ENCODE results near the gene NDST4. TPM values are rescaled to one million over a fixed set of nuclear protein-coding genes. Genes with fewer than 3 reads are reported as not detected.

Gene NDST4
- total and polyA plus RNA-seq, 10 donors = 0.06 to 7.7 (median 1.3) TPM; not detected in 2

DNA sequence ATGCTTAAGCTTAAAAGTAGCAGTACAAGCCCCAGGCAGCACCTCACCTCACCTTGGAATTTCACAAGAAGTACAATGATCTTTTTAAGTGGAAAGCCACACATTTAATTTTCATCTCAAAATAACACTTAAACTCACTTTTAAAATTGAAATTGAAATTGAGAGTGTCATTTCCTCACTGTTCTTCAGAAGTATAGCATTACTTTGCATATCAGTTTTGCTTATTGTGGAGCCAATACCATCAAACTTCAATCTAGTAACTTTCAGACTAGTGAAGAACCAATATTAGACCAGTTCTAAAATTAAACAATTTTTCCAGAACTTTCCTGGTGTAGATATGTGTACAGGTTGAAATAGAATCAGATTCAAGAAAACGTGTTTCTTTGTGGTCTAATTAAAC lies 242.4 kb downstream of the NDST4 start:
- Histone ChIP-seq H3K4me1 (no peaks in the 10 kb centered on the region), H3K4me3 (no peak overlapping the region), H3K36me3 (no peaks in the 10 kb centered on the region), H3K9me3 (no peaks in the 10 kb centered on the region), H3K27ac (no peak overlapping the region), H3K27me3 (replicated peaks in 1 of 7) (no peaks in the 10 kb centered on the region)
- WGBS, 5 donors = 52 to 79% (median 59%) methylated on average over 1 of the region's 1 CpG
- intact Hi-C loops (cut with DNase I; ENCODE audit: low total_unique reads) = no loop called here
- TF ChIP-seq POLR2AphosphoS5 (IDR thresholded peaks at IDR 0.05) = no peak
- TF ChIP-seq, protein P1, sequence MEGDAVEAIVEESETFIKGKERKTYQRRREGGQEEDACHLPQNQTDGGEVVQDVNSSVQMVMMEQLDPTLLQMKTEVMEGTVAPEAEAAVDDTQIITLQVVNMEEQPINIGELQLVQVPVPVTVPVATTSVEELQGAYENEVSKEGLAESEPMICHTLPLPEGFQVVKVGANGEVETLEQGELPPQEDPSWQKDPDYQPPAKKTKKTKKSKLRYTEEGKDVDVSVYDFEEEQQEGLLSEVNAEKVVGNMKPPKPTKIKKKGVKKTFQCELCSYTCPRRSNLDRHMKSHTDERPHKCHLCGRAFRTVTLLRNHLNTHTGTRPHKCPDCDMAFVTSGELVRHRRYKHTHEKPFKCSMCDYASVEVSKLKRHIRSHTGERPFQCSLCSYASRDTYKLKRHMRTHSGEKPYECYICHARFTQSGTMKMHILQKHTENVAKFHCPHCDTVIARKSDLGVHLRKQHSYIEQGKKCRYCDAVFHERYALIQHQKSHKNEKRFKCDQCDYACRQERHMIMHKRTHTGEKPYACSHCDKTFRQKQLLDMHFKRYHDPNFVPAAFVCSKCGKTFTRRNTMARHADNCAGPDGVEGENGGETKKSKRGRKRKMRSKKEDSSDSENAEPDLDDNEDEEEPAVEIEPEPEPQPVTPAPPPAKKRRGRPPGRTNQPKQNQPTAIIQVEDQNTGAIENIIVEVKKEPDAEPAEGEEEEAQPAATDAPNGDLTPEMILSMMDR (IDR thresholded peaks at IDR 0.05 in 8 of 11, conservative IDR thresholded peaks at IDR 0.05 in 3 of 11) = no peak
- no peak for DNase-seq

DNA sequence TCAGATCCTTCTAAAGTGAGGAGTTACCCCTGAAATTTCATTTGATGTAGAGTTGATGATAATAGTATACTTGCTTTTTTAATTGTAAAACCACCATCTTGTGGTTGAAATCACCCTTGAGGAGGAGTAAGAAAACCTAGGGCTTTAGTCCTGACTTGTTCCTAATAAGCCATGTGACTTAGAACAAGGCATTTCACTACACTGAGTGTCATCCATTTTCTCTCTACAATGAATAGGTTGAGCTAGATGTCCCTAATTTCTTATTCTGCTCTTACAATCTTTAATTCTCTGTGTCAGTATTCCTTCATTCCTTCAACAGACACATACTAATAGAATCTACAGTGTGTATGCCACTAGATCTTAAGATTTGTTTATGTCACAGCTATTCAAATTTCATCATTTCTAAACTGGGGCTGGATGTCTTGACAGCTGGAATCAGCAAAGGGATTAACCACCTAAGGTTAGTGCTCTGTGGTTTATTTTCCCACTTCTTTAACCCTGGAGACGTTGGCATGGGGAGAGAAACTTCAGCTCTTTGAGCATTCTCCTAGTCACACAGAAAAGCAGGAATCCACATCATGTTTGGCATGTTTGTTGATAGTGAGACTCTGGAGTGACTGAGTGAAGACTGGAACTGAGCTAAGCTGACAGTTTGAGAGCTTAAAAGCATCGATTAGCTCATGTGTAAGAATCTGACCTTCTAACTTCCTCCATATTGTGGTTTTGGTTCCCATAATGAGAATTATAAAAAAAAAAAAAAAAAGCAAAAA lies 246.3 kb downstream of the NDST4 start:
- DNase-seq = no peak
- H3K27ac ChIP-seq = no peak overlapping the region
- WGBS, 5 donors = 24 to 45% (median 39%) methylated on average over 2 of the region's 2 CpGs
- intact Hi-C loops (cut with DNase I; ENCODE audit: low total_unique reads) = no loop called here
- no peaks in the 10 kb centered on the region for H3K36me3 ChIP-seq
- no peaks in the 10 kb centered on the region for H3K9me3 ChIP-seq
- no peaks in the 10 kb centered on the region for H3K27me3 ChIP-seq (replicated peaks in 1 of 7)
- H3K4me3 ChIP-seq = no peak overlapping the region
- TF ChIP-seq, protein P1 (IDR thresholded peaks at IDR 0.05 in 8 of 11, conservative IDR thresholded peaks at IDR 0.05 in 3 of 11) = no peak
- TF ChIP-seq POLR2A (IDR thresholded peaks at IDR 0.05) (no peak), POLR2AphosphoS5 (IDR thresholded peaks at IDR 0.05) (no peak)
- H3K4me1 ChIP-seq = no peaks in the 10 kb centered on the region

DNA sequence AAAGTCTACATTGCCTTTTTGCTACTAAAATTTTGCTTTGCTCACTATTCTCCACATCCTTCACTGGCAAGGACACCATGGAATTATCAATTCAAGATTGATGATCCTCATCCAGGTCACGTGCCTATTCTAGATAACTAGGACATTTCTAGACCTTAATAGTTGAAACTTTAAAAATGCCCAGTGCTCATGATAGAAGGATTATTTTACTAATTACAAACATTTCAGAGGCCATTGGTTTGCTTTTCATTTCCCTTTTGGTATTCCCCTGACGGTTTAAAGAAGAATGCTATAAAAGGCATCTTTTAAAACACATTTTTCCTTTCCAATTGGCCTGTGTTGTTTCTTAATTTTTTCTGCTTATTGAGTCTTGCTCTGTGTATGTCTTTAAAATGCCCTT lies 249.4 kb downstream of the NDST4 start:
- no peaks in the 10 kb centered on the region for H3K36me3 ChIP-seq
- no peak overlapping the region for H3K4me3 ChIP-seq
- no peaks in the 10 kb centered on the region for H3K4me1 ChIP-seq
- 49 to 75% (median 57%) methylated on average over 2 of the region's 2 CpGs for WGBS, 5 donors
- no peak overlapping the region for H3K27ac ChIP-seq
- H3K9me3 ChIP-seq = no peaks in the 10 kb centered on the region
- H3K27me3 ChIP-seq (replicated peaks in 1 of 7) = no peaks in the 10 kb centered on the region
- no peak for DNase-seq
- intact Hi-C loops (cut with DNase I; ENCODE audit: low total_unique reads) = no loop called here
- no peak for TF ChIP-seq POLR2A (IDR thresholded peaks at IDR 0.05)
- TF ChIP-seq, protein P1 (IDR thresholded peaks at IDR 0.05 in 8 of 11, conservative IDR thresholded peaks at IDR 0.05 in 3 of 11) = no peak
- TF ChIP-seq POLR2AphosphoS5 (IDR thresholded peaks at IDR 0.05) = no peak

DNA sequence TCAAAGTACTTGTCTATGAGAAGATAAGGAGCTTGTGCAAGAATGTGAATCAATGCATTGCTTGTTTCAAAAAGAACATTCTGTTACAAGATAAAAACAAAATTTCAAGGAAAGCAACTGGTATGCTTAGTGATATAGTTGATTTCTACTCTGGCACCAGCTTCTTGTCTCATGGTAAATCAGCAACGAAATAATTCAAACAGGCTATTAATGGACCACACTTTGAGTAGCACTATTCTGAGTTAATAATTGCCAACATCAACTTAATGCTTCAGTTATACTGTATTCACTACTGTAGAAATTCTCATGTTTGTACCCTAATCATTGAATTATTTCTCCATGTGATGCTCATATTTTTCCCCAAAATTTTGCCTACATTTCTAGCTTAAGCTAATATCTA lies 252.6 kb downstream of the NDST4 start:
- intact Hi-C loops (cut with DNase I; ENCODE audit: low total_unique reads) = no loop called here
- H3K4me1 ChIP-seq = no peaks in the 10 kb centered on the region
- H3K27me3 ChIP-seq (replicated peaks in 1 of 7) = no peaks in the 10 kb centered on the region
- TF ChIP-seq, protein P1 (IDR thresholded peaks at IDR 0.05 in 8 of 11, conservative IDR thresholded peaks at IDR 0.05 in 3 of 11) = no peak
- TF ChIP-seq POLR2A (IDR thresholded peaks at IDR 0.05) (no peak), POLR2AphosphoS5 (IDR thresholded peaks at IDR 0.05) (no peak)
- DNase-seq = no peak
- H3K27ac ChIP-seq = no peak overlapping the region
- H3K4me3 ChIP-seq = no peak overlapping the region
- H3K9me3 ChIP-seq = no peaks in the 10 kb centered on the region
- WGBS, 5 donors = 60 to 75% (median 67%) methylated on average over 1 of the region's 1 CpG
- no peaks in the 10 kb centered on the region for H3K36me3 ChIP-seq

Measured in spleen (tissue), 11 donors.